ENCODE results near the gene PLPP4.

GRCh38 chr10:120562956-120563355 is 105.9 kb downstream of the PLPP4 start:
- TF ChIP-seq POLR2A (IDR thresholded peaks at IDR 0.05) (no peak), POLR2AphosphoS5 (IDR thresholded peaks at IDR 0.05) (no peak), CTCF (IDR thresholded peaks at IDR 0.05) (no peak)

All from prostate gland (tissue), 2 donors.